Measurements from ENCODE around the gene CALHM6. TPM values are rescaled to one million over a fixed set of nuclear protein-coding genes. Genes with fewer than 3 reads are reported as not detected.

CALHM6 gene
- total and polyA plus RNA-seq, 2 experiments from 2014 or later, result 1.2 to 1.6 TPM

DNA sequence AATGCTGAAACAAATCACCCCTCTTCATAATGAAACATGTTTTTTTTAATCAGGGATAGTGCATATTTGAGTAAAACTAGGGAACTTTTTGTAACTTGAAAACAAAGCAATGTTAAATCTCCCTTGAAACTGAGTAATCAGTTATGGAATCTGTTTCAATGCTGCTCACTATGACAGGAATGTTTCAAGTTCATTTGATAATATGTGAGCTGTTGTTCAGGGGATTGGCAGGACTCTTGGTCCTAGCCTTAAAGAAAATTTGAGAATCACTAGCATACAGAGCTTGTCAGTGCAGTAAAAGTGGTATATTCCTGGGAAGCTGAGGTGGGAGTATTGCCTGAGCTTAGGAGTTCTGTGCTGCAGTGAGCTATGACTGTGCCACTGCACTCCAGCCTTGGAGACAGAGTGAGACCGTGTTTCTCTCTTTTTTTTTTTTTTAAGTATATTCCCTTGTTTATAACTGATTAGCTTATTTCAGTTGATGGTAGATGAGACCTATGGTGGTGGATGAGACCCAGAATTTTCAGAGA lies 21.6 kb upstream of the CALHM6 start (continued):
- TF ChIP-seq ZNF462 (CRISPR knock-in tag; IDR thresholded peaks at IDR 0.05) (no peak), CTCF (conservative IDR thresholded peaks at IDR 0.05; ENCODE audit: low read depth in 2 of 2) (no peak)

- Histone ChIP-seq H3K27me3 (ENCODE audit: insufficient read depth) (no peaks in the 10 kb centered on the region), H3K4me1 (ENCODE audit: insufficient read depth) (peaks cover 19% of the 10 kb centered on the region), H3K79me2 (replicated peaks; ENCODE audit: insufficient read depth) (no peaks in the 10 kb centered on the region), H2AFZ (no peak overlapping the region), H3K9me2 (ENCODE audit: insufficient read depth) (no peaks in the 10 kb centered on the region), H3K4me2 (no peak overlapping the region), H3K36me3 (ENCODE audit: insufficient read depth) (no peaks in the 10 kb centered on the region), H3F3A (replicated peaks; ENCODE audit: low read depth) (no peaks in the 10 kb centered on the region), H4K20me1 (replicated peaks; ENCODE audit: insufficient read depth) (no peaks in the 10 kb centered on the region), H3K27ac (ENCODE audit: low read depth) (no peak overlapping the region), H3K4me3 (no peak overlapping the region)
- Mint-ChIP-seq H3K4me3 (no peak overlapping the region), H3K27me3 (ENCODE audit: insufficient read depth, low read depth, poor library complexity) (no peaks in the 10 kb centered on the region), H3K4me1 (peaks cover 42% of the 10 kb centered on the region), H3K9me3 (no peaks in the 10 kb centered on the region), H3K27ac (no peak overlapping the region), H3K36me3 (ENCODE audit: low read depth) (no peaks in the 10 kb centered on the region)
- DNase-seq (ENCODE audit: low spot score) (no peak), ATAC-seq (no peak)
- TF ChIP-seq NANOG (IDR thresholded peaks at IDR 0.05; ENCODE audit: borderline replicate concordance) (no peak), ZNF114 (CRISPR knock-in tag; IDR thresholded peaks at IDR 0.05) (no peak), EZH2phosphoT487 (IDR thresholded peaks at IDR 0.05; ENCODE audit: unreplicated experiment) (no peak)
Measured at GRCh38 chr6:116443105-116443504, 18.1 kb upstream of the CALHM6 start.
